GM12875 (cell line): ENCODE measurements around the gene JHY.
"Not testable (repeated sequence)": the region's sequence is repeated elsewhere in the genome, so short reads cannot be mapped to it uniquely, and the experiment has no call there.

Experiments
- H3K4me3 ChIP-seq: one replicate; pipeline ENCODE4 v1.5.1; 2011; ENCODE audit warnings: low read depth, low read length, control low read depth
- TF ChIP-seq, protein P1 (sequence below): IDR thresholded peaks from 2 replicates; pipeline ENCODE4 v1.5.1; 2011; ENCODE audit warnings: low read depth, mild to moderate bottlenecking, control low read depth, inconsistent platforms, low read length, moderate library complexity, borderline replicate concordance; ENCODE audit not compliant: insufficient read depth

The JHY gene

DNA sequence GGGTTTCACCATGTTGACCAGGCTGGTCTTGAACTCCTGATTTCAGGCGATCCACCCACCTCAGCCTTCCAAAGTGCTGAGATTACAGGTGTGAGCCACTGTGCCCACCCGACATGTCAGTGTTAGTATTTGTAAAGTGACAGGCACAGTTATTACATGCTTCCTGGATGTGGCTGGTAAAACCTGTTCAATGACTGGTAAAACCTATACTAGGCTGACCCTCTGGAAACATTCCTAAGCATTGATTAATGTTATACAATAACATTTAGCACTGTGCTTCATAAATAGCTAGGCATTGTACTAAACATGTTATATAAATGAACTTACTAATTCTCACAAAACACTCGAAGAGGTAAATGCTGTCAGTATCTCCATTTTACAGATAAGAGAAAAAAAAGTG is 20.9 kb upstream of the JHY start:
- TF ChIP-seq, protein P1, sequence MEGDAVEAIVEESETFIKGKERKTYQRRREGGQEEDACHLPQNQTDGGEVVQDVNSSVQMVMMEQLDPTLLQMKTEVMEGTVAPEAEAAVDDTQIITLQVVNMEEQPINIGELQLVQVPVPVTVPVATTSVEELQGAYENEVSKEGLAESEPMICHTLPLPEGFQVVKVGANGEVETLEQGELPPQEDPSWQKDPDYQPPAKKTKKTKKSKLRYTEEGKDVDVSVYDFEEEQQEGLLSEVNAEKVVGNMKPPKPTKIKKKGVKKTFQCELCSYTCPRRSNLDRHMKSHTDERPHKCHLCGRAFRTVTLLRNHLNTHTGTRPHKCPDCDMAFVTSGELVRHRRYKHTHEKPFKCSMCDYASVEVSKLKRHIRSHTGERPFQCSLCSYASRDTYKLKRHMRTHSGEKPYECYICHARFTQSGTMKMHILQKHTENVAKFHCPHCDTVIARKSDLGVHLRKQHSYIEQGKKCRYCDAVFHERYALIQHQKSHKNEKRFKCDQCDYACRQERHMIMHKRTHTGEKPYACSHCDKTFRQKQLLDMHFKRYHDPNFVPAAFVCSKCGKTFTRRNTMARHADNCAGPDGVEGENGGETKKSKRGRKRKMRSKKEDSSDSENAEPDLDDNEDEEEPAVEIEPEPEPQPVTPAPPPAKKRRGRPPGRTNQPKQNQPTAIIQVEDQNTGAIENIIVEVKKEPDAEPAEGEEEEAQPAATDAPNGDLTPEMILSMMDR = no peak
- H3K4me3 ChIP-seq = no peak overlapping the region

DNA sequence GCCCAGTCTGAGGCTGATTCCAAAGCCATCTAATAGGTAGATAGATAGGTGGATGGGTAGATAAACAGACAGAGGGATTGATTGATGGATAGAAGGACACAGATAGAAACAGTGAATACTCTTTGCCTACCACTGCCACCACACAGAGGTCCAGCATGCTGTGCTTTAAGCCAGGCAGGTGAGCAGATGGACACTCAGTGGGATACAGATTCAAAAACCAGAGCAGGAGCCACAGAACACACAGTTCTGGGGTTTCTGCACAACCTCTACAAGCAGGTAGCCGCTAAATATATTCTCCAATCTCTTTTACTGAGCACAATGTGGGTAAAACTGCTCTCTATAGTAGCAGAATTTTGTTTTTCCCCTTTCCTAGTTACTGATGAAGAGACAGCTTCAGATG is 20.5 kb upstream of the JHY start:
- H3K4me3 ChIP-seq = no peak overlapping the region
- TF ChIP-seq, protein P1 = no peak

DNA sequence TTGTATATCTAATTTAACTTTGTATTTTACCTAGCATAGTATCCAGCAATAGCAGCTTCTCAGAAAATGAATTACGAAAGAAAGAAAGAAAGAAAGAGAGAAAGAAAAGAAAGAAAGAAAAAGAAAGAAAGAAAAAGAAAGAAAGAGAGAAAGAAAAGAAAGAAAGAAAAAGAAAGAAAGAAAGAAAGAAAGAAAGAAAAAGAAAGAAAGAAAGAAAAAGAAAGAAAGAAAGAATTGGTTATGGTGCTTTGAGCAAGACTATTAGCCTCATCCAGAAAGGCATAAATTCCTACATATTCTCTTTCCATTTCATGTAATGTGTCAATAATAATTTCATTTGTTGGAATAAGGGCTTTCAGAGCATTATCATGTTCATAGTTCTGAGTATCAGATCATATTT is 19.4 kb upstream of the JHY start:
- not testable (repeated sequence) for H3K4me3 ChIP-seq

DNA sequence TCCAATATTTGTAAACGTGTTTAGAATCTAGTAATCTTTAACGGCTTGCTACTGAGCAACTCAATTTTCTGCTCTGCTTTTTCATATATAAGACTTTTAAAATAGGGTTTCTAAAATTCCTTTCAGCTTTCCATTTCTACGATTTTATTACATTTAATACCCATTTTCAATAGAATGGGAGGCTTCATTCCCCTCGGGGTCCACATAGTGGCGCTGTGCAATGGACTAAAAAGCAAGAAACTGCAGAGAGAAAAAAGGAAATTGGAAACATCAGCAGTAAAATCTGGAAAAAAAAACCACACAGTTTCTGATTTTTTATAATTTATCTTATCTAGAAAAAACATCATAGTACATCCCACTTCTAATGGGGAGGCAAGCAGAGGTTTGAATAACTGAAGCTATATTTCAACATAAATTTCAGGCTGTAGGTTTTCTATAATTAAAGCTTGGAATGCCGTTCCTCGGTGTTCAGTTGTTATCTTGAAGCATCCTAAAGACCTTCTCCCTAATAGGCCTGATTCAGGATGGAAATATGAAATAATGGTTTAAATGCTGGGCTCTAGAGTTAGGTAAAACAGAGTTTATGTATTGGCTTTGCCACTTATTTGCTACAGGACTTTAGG is 18.7 kb upstream of the JHY start:
- H3K4me3 ChIP-seq = no peak overlapping the region
- TF ChIP-seq, protein P1 = peak; percentile 67; the same call in 1 of the 2 replicates

DNA sequence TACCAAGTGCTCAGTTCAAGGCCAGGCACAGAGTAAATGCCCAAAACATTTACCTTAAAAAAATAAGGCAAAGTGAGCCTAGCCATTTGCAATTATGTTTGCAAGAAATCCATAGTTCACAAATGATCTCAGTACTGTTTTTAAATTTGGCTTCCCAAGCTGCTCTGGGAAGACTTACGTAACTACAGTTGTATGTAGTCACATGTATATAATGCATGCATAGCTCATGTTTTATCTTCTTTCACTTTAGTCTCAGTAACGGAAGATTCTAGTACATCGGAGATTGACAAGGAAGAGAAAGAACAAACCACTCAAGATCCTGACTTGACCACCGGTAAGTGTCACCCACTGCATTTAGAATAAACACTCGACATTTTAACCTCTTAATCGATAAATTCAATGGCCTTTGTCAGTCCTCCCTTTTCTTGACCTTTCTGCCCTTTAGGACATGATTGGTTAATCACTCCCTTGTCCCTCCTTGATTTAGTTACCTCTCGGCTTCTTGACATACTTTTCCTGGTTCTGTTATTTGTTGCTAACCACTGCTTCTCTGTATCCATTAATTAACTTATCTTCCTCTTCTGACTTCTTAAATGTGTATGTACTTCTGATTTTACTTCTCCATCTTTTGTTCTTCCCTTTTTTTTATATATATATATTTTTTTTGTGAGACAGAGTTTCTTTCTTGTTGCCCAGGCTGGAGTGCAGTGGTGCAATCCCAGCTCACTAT is 18.0 kb upstream of the JHY start:
- TF ChIP-seq, protein P1 = no peak
- no peak overlapping the region for H3K4me3 ChIP-seq

DNA sequence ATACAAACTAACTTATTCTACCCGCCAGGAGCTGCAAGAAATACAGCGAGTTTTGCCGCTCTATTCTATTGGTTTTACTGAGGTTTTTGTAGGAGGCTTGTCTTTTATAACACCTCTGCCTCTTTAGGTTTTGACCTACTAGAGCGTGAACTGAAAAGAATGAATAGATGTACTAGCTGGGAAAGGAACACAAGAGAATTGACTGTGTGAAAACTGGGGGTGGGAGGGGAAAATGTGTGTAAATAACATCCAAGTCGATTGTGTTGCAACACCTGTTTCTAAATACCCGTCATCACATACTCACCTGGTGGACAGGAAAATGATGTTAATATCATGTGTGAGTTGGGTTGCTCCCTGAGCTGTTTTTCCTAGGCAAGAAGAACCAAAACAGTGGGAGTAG is 12.9 kb upstream of the JHY start:
- TF ChIP-seq, protein P1 = no peak
- H3K4me3 ChIP-seq = no peak overlapping the region

DNA sequence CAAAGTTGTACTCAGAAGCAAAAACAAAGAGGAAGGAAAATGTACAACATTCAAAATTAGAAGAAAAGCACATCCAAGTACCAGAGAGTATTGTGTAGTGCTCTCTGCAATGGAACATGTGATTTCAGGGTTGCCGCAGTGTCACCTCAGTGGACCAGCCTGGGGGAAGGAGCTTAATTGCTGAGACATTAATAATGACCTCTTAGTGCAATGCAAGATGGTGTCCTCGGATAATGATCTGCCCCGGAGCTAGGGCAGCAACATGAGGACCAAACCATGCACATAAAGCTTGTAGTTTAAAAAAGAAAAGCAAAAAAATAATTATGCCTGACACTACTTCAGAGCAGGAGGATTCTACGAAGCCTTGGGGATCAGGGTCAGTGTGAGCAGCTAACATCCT is 11.3 kb upstream of the JHY start:
- no peak overlapping the region for H3K4me3 ChIP-seq
- TF ChIP-seq, protein P1 = no peak
